Testis (tissue), 3 donors: ENCODE results near the gene NLGN4X. TPM values are rescaled to one million over a fixed set of nuclear protein-coding genes. Genes with fewer than 3 reads are reported as not detected.

ENCODE experiments used
- DNase-seq: peaks from one replicate; pipeline ENCODE4 v3.0.0-alpha.2; 2019
- H3K27ac ChIP-seq, 2 donors: fragments of 200-600 bp; sonication (generic); one replicate each; pipeline ENCODE4 v1.5.1; 2019
- H3K27me3 ChIP-seq: fragments of 200-600 bp; sonication (generic); one replicate; pipeline ENCODE4 v1.5.1; 2019
- H3K36me3 ChIP-seq: fragments of 200-600 bp; sonication (generic); one replicate; pipeline ENCODE4 v1.5.1; 2017; ENCODE audit warnings: low read depth; ENCODE audit errors: missing control alignments
- H3K4me1 ChIP-seq: fragments of 200-600 bp; sonication (generic); one replicate; pipeline ENCODE4 v1.5.1; 2019
- H3K4me3 ChIP-seq, 2 donors: fragments of 200-600 bp; sonication (generic); one replicate each; pipeline ENCODE4 v1.5.1; 2017 to 2019
- H3K9me3 ChIP-seq: fragments of 200-600 bp; sonication (generic); one replicate; pipeline ENCODE4 v1.5.1; 2017
- POLR2A ChIP-seq: fragments of 450-650 bp; IDR thresholded peaks from one replicate; pipeline ENCODE4 v1.6.1; 2017; ENCODE audit warnings: antibody characterized with exemption, mild to moderate bottlenecking, moderate library complexity
- WGBS, 2 donors: methylation state at CpG; one replicate each; pipeline ENCODE4 v1.1.5; 2018; 5-methylcytosine and 5-hydroxymethylcytosine counted together
- intact Hi-C: fragments of 100-400 bp; cut with DNase I; formaldehyde crosslinking; loops from one replicate; pipeline ENCODE4 v1.15.1; 2023; ENCODE audit warnings: low total_unique reads
- polyA plus RNA-seq: library from polyadenylated mRNA; stranded (reverse); fragments of 350-450 nt; fragmentation: Illumina TruSeq; extraction: RNeasy Lipid Tissue Mini Kit (QIAGEN cat#74804); gene quantifications from one replicate; pipeline ENCODE4 v1.2.3, GENCODE V29; 2014; ENCODE audit warnings: low read depth, low replicate concordance; ENCODE audit not compliant: insufficient read depth
- total RNA-seq, 2 donors: library from RNA; depleted of rRNA; stranded (reverse); fragments of >200 nt; gene quantifications; one replicate each; pipeline ENCODE4 v1.2.3, GENCODE V29; 2016
- TF ChIP-seq, protein P1 (sequence below), 3 experiments: fragments of 450-650 bp in 2 of 3; fragments of 200-600 bp in 1 of 3; sonication (generic) in 1 of 3; IDR thresholded peaks; one replicate each; pipeline ENCODE4 v1.5.1; 2016 to 2019; ENCODE audit warnings: antibody characterized with exemption in 3 of 3, mild to moderate bottlenecking in 2 of 3, moderate library complexity in 1 of 3

NLGN4X gene
- total and polyA plus RNA-seq, 3 donors from 2014 or later = 3.6 to 15.9 (median 10.4) TPM

DNA sequence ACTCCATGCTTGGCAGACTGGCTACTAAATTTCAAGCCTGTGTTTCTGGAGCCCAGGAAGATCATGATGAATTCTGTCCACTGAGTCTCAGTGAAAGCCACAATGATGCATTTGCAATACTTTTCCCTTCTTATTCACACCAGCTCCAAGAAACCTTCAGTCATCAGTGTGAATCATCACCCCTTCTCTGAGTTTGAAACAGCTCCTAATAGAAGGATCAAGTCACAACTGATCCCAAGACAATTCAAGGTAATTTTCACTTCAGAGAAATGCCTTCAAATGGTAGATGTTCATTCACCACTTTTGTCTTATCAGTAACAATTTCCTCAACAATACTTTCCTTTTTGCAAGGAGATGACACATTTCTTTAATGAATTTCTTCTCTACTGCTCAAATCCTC lies 257.4 kb downstream of the NLGN4X start:
- H3K4me1 ChIP-seq = no peaks in the 10 kb centered on the region
- H3K4me3 ChIP-seq = no peak overlapping the region
- intact Hi-C loops = no loop called here
- H3K9me3 ChIP-seq = no peaks in the 10 kb centered on the region
- DNase-seq = no peak
- TF ChIP-seq POLR2A = no peak
- TF ChIP-seq, protein P1, sequence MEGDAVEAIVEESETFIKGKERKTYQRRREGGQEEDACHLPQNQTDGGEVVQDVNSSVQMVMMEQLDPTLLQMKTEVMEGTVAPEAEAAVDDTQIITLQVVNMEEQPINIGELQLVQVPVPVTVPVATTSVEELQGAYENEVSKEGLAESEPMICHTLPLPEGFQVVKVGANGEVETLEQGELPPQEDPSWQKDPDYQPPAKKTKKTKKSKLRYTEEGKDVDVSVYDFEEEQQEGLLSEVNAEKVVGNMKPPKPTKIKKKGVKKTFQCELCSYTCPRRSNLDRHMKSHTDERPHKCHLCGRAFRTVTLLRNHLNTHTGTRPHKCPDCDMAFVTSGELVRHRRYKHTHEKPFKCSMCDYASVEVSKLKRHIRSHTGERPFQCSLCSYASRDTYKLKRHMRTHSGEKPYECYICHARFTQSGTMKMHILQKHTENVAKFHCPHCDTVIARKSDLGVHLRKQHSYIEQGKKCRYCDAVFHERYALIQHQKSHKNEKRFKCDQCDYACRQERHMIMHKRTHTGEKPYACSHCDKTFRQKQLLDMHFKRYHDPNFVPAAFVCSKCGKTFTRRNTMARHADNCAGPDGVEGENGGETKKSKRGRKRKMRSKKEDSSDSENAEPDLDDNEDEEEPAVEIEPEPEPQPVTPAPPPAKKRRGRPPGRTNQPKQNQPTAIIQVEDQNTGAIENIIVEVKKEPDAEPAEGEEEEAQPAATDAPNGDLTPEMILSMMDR (IDR thresholded peaks at IDR 0.05) = no peak
- H3K27ac ChIP-seq = no peak overlapping the region
- H3K36me3 ChIP-seq = no peaks in the 10 kb centered on the region
- no peaks in the 10 kb centered on the region for H3K27me3 ChIP-seq

DNA sequence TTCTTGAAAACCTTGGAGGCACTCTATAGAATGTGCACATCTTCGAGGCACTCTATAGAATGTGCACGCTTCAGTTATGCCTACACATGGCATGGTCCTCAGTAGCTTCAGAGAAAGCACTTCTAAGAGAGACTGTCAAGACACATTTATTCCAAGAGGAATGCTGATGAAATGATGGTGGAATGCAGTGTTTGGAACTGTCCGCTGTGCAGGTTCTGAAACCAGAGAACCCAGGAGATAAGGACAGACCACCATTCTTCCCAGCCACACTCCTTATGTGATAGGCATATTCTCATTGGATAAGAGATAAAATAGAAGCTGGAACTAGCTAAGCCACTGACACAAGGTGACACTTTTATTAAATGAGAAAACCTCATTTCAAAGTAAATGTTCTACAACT lies 263.3 kb downstream of the NLGN4X start:
- intact Hi-C loops = no loop called here
- no peak overlapping the region for H3K4me3 ChIP-seq
- DNase-seq = no peak
- H3K27ac ChIP-seq = no peak overlapping the region
- H3K27me3 ChIP-seq = no peaks in the 10 kb centered on the region
- no peaks in the 10 kb centered on the region for H3K4me1 ChIP-seq
- no peak for TF ChIP-seq POLR2A
- TF ChIP-seq, protein P1 (IDR thresholded peaks at IDR 0.05) = no peak
- no peaks in the 10 kb centered on the region for H3K36me3 ChIP-seq
- 94 to 100% methylated on average over 2 to 3 of the region's 3 CpGs for WGBS, 2 donors
- no peaks in the 10 kb centered on the region for H3K9me3 ChIP-seq

DNA sequence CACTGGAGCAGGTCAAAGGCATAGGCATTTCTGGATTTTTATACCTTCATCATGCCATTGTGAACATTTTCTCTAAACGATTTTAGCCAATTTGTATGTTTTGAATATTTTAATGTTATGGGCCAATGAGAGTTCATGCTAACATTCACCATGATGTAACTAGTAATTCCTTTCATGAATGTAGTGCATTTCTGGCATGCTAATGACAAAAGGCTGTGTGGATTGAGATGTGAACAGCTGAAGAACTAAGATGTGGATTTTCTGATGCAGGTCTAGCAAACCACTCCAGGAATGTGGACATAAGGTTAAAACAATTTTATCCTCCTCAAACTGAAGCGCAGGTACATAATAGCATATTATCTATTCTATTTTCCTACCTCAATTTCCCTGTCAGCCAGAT lies 269.4 kb downstream of the NLGN4X start:
- H3K36me3 ChIP-seq = no peaks in the 10 kb centered on the region
- no peaks in the 10 kb centered on the region for H3K9me3 ChIP-seq
- no peak overlapping the region for H3K27ac ChIP-seq
- no peak overlapping the region for H3K4me3 ChIP-seq
- intact Hi-C loops = no loop called here
- H3K4me1 ChIP-seq = no peaks in the 10 kb centered on the region
- H3K27me3 ChIP-seq = no peaks in the 10 kb centered on the region
- DNase-seq = no peak
- WGBS, 2 donors = 81 to 86% methylated on average over 2 of the region's 2 CpGs
- TF ChIP-seq POLR2A = no peak
- TF ChIP-seq, protein P1 (IDR thresholded peaks at IDR 0.05) = no peak

DNA sequence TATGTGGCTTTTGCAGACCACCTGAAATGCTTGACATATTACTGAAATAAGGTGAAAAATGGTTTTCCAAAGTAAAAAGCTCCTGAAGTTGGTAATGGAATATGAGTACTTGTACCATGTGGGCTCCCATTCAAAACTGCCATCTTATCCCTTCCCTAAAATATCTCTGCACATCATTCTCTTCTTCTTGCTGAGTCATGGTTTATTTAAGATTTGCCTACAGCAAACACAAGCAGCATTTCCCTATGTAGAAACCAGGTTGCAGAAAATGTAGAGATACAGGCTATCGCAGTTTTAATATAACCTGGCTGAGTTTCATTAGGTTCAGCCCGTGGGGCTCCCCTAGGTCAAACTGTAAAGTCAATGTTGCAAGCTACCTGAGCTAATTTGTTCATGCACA lies 270.1 kb downstream of the NLGN4X start:
- Histone ChIP-seq H3K9me3 (no peaks in the 10 kb centered on the region), H3K4me1 (no peaks in the 10 kb centered on the region), H3K36me3 (no peaks in the 10 kb centered on the region), H3K4me3 (no peak overlapping the region), H3K27me3 (no peaks in the 10 kb centered on the region), H3K27ac (no peak overlapping the region)
- no peak for DNase-seq
- intact Hi-C loops = no loop called here
- WGBS, 2 donors = 89 to 95% methylated on average over 2 of the region's 2 CpGs
- TF ChIP-seq POLR2A = no peak
- TF ChIP-seq, protein P1 (IDR thresholded peaks at IDR 0.05) = no peak

DNA sequence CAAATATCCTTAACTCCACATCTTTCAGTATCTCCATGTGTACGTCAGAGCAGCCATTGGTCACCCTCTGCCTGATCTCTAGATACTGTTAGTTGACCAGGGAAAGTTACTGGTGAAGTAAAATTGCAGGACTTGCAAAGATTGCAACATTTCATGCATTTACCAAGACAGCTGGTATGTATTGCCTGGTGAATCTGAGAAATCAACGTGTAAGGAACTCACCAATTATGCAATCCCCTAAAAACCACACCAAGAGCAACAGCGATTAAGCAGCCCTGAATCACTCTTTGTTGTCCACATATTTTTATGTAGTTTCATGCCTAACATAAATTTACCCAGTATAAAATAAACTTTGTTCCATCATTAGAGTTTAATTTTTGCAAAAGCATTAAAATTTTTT lies 271.2 kb downstream of the NLGN4X start:
- DNase-seq = no peak
- 84 to 89% methylated on average over 3 of the region's 3 CpGs for WGBS, 2 donors
- intact Hi-C loops = no loop called here
- Histone ChIP-seq H3K4me3 (no peak overlapping the region), H3K9me3 (no peaks in the 10 kb centered on the region), H3K27me3 (no peaks in the 10 kb centered on the region), H3K27ac (no peak overlapping the region), H3K36me3 (no peaks in the 10 kb centered on the region), H3K4me1 (no peaks in the 10 kb centered on the region)
- TF ChIP-seq POLR2A = no peak
- TF ChIP-seq, protein P1 (IDR thresholded peaks at IDR 0.05) = no peak
